Esophagus muscularis mucosa (tissue), 3 donors: ENCODE measurements around the gene RPL22.

Experiments
- CTCF ChIP-seq, 3 experiments: fragments of 200-600 bp in 2 of 3; fragments of 450-650 bp in 1 of 3; sonication (generic) in 2 of 3; IDR thresholded peaks; one replicate each; pipeline ENCODE4 v1.5.1; 2017 to 2019; ENCODE audit warnings: antibody characterized with exemption in 3 of 3, mild to moderate bottlenecking in 2 of 3, moderate library complexity in 1 of 3
- POLR2A ChIP-seq: fragments of 450-650 bp; IDR thresholded peaks from one replicate; pipeline ENCODE4 v1.6.1; 2017; ENCODE audit warnings: antibody characterized with exemption, moderate library complexity, mild to moderate bottlenecking, low read depth

GRCh38 chr1:6163973-6164617, 35.3 kb downstream of the RPL22 start:
- TF ChIP-seq CTCF (IDR thresholded peaks at IDR 0.05) (no peak), POLR2A (no peak)
